ENCODE data around the gene COL20A1. TPM values are rescaled to one million over a fixed set of nuclear protein-coding genes. Genes with fewer than 3 reads are reported as not detected.

COL20A1 gene
- not detected in 2 replicates for total RNA-seq (2014; rRNA removed; shearing (Covaris generic))

DNA sequence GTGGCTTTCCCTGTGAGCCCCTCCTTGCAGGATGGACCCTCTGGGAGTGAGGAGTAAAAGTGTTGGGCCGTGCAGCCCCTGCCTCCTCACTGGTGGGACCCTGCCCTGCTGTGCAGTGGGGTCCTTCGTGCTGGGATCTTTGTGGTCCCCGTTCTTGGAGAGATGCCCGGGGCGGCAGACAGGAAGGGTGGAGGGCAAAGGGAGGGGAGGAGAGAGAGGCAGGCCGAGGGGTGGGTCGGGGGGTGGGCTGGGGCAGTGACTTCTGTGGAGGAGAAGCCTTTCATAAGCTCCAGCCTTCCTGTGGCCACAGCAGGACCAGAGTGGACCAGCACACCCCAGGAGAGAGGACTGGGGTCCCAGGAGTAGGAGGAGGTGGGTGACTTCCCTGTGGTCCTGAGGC lies at the start of gene COL20A1:
TSS of gene COL20A1 (plus strand) at position 283 of the 400 bp plus-strand sequence. CDS start 1,922 bp downstream, outside the sequence.
- DNase-seq (ENCODE audit: low read depth) = no peak

DNA sequence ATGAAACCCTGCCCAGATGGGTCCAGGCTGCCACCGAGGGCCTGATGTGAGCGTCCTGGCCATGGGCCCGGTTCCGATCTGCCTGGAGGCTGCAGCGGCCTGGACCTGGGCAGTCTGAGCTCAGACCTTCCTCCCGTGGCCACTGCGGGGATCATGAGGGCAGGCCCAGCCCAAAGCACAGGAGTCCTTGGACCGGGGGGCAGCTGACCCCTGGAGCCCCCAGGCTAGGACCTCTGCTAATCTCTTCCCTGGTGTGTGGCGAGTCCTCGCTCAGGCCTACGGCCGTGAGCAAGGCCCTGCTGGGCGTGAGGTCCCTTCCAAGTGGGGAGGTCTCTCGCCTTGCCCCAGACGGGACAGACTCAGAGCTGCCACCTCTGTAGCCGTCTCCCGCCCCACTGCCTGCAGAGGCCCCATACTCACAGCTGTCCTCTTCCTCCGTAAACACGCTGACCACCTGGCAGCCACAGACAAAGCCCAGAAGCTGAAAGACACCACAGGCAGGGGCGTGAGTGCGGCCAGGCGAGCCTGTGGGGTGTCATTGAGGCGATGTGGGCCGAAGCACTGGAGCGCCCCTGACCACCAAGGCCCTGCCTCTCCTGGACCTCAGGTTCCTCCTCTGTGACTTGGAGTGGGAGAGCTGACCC lies 49.3 kb upstream of the COL20A1 start:
- no peak for DNase-seq (ENCODE audit: low read depth)

GRCh38 chr20:63244468-63244867 lies 48.5 kb upstream of the COL20A1 start:
- DNase-seq (ENCODE audit: low read depth) = no peak

- DNase-seq (ENCODE audit: low read depth) = peak; percentile 61
These were observed 46.3 kb upstream of the COL20A1 start for GRCh38 chr20:63246490-63247288.

DNA sequence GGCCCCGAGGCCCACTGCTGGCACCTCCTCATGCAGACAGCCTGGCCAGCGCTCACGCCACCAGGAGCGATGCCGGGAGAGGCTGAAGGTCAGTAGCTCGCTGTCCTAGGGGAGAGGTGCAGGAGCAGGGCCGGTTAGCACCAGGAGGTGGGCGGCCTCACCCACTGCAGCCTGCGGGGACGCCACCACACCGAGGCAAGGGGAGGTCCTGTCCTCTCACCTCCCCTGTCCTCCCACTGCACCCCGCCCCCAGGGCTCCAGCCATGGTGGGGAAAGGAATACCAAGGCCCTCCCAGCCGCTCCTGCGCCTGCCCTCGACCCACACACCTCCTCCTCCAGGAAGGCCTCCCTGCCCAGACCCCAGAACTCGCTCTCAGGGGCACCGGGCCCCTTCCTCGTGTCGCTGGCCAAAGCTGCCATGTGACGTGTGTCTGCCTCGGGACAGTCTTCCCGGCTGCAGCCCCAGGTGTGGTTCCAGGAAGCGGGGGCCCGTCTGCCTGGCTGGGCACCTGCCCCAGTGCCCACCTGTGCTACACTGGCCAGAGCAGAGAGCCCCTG lies 45.2 kb upstream of the COL20A1 start:
- no peak for DNase-seq (ENCODE audit: low read depth)

- no peak for DNase-seq (ENCODE audit: low read depth)
These were observed 44.0 kb upstream of the COL20A1 start for GRCh38 chr20:63248835-63249591.

DNA sequence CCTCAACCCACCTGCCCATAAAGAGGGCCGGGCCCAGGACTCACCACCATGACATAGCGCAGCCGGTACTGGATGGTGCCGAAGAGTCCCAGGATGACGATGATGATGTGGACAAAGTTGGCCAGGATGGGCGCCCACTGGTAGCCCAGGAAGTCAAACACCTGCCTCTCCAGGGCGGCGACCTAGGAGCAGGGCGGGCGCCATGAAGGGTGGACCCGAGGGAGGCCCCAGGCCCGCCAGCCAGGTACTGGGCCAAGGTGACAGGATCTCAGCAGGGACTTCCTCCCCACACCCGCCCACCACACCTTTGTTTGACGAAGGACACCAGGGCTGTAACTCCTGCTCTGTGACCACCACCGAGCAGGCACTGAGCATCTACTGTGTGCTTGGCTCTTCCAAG lies 43.1 kb upstream of the COL20A1 start:
- no peak for DNase-seq (ENCODE audit: low read depth)

DNA sequence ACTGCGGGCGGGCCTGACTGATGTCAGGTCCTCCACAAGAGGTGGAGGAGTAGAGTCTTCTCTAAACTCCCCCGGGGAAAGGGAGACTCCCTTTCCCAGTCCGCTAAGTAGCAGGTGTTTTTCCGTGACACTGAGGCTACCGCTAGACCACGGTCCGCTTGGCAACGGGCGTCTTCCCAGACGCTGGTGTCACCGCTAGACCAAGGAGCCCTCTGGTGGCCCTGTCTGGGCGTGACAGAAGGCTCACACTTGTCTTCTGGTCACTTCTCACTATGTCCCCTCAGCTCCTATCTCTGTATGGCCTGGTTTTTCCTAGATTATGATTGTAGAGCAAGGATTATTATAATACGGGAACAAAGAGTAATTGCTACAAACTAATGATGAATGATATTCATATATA lies 41.6 kb upstream of the COL20A1 start:
- peak; percentile 26 for DNase-seq (ENCODE audit: low read depth)

DNA sequence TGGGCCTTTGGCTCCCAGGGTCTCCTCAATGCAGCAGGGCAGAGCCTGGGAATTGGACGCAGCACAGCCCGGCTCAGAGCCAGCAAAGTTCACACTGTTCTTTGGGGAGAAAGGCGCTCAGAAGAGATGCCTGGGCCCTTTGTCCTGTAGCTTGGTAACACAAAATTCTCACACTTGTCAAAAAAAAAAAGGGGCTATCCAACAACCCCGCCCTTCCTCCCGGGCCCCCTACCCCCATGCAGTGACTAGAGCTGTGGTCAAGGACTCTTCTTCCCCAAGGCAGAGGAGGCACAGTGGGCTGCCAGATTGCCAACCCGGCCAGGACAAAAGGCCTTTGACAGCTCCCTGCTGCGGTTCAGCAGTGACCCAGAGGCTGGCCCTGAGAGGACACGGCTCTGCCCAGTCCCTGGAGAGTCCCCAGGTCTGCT lies 40.7 kb upstream of the COL20A1 start:
- DNase-seq (ENCODE audit: low read depth) = no peak

DNA sequence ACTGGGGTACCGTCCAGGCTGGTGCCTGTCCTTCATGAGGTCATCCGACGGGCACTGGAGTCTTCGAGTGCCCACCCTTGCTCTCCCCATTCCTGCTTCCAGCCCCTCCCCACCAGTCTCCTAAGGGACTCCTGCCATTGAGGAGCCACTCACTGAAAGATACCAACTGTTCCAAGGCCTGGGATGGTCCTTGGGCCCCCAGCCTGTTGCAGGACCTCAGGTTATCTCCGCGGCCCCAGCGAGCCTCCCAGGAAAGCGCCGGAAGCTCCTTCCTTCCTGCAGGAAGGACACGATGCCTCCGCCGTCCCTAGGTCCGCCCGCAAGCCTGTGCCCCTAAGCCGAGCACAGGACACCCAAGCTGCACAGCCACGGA lies 39.9 kb upstream of the COL20A1 start:
- DNase-seq (ENCODE audit: low read depth) = no peak

- DNase-seq (ENCODE audit: low read depth) = no peak
These were observed 39.4 kb upstream of the COL20A1 start for GRCh38 chr20:63253438-63254231.

GRCh38 chr20:63254232-63254605 lies 38.8 kb upstream of the COL20A1 start, which contains the start of gene NKAIN4:
TSS of gene NKAIN4 (minus strand) at chr20:63254463. CDS start at chr20:63254450, 13 bp downstream.
- DNase-seq (ENCODE audit: low read depth) = no peak

- DNase-seq (ENCODE audit: low read depth) = no peak
These were observed 38.2 kb upstream of the COL20A1 start for GRCh38 chr20:63254606-63255384.

GRCh38 chr20:63255931-63256704 lies 36.9 kb upstream of the COL20A1 start:
- DNase-seq (ENCODE audit: low read depth) = no peak

DNA sequence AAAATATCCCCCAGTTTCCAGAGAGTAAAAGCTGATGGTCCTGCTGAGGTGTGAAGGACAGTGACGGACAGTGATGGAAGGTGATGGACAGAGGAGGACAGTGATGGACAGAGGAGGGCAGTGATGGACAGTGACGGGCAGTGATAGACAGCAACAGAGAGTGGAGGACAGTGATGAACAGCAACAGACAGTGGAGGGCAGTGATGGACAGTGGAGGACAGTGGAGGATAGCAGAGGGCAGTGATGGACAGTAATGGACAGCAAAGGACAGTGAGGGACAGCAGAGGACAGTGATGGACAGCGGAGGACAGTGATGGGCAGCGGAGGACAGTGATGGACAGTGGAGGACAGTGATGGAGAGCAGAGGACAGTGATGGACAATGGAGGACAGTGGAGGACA lies 36.0 kb upstream of the COL20A1 start:
- DNase-seq (ENCODE audit: low read depth) = no peak

DNA sequence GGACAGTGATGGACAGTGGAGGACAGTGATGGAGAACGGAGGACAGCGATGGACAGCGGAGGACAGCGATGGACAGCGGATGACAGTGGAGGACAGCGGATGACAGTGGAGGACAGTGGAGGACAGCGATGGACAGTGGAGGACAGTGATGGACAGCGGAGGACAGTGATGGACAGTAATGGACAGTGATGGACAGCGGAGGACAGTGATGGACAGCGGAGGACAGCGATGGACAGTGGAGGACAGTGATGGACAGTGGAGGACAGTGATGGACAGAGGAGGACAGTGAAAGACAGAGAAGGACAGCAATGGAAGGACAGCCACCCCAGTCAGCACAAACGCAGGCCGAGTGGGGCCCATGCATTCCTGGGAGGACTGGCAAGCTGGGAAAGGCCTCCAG lies 35.4 kb upstream of the COL20A1 start:
- DNase-seq (ENCODE audit: low read depth) = no peak

- no peak for DNase-seq (ENCODE audit: low read depth)
These were observed 34.2 kb upstream of the COL20A1 start for GRCh38 chr20:63258781-63259180.

DNA sequence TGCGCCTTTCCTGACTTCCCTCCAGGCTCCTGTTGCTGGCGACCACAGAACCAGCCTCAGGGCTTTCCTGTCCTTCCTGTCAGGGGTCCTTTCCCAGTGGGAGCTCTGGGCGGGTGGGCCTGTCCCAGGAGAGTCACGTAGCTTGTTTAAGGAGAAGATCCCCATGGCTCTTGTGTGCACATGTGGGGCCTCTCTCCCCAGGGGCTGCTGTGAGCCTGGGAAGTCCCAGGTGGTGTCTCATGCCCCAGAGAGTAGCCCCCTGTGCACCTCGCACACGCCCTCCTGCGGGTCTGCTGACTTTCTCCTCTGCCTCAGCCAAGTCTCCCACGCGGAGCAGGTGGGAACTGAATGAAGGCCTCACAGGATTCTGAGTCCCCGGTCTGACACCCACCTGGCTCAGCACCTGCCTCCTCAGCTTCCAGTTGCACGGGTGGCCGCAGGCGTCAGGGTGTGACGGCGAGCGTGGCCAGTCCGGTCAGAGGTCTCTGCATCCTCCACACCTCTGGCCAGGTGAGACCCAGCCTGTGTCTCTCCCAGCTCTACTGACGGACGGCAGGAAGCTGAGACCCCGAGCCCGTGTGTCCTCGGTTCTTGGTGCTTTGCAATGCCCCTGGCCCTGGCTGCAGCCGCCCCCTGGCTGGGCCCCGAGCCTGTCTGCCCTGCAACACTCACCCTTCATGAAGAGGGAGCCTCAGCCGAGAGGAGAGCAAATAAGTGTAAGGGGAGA lies 33.1 kb upstream of the COL20A1 start:
- DNase-seq (ENCODE audit: low read depth) = no peak

DNA sequence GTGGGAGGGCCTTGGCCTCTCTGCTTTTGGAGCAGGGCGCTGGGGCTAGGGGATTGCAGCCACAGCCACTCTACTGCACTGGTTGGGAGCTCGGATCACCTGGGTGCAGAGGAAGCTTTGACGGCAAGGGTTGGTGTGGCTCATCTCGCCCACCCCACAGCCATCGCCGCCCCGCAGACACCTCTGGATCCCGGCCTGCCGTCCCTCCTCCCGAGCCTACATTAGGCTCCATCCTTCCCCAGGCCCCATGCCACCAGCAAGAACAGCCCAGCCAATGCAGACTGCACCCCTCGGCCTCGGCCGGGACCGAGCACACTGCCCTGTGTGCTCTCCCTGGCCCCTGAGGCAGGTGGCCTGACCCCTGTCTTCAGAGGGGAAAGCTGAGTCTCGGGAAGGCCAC lies 32.5 kb upstream of the COL20A1 start:
- DNase-seq (ENCODE audit: low read depth) = no peak

Data from RPMI7951 (cell line).